LNCAP (cell line): Measurements from ENCODE around the gene MRPL46.

ENCODE experiments used
- CTCF ChIP-seq: fragments of 450-650 bp; IDR thresholded peaks from 2 replicates; pipeline ENCODE4 v1.5.1; 2017; ENCODE audit warnings: mild to moderate bottlenecking

The MRPL46 gene

GRCh38 chr15:88449581-88449980 is 17.6 kb downstream of the MRPL46 start:
- no peak for TF ChIP-seq CTCF

DNA sequence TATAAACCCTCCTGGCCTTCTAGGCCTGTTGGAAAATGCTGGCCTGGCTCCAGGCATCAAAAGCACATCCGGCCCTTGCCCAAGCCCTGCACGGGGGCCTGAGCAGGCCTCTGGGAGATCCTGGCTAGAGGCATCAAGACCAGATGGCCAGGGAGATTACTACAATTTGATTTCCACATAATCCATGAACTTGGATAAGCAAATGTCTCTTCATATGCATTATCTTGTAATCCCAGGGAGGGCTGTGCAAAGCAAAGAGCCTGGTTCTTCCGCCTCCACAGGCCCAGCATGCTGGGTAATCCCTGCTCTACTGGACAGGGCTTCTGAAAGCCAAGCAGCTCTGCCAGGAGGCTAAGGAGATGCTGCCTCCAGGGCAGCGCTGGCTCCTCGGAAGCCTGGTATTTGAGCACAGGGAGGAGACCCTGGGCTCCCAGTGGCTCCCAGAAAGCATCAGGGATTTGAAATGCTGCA is 18.2 kb downstream of the MRPL46 start:
- no peak for TF ChIP-seq CTCF

DNA sequence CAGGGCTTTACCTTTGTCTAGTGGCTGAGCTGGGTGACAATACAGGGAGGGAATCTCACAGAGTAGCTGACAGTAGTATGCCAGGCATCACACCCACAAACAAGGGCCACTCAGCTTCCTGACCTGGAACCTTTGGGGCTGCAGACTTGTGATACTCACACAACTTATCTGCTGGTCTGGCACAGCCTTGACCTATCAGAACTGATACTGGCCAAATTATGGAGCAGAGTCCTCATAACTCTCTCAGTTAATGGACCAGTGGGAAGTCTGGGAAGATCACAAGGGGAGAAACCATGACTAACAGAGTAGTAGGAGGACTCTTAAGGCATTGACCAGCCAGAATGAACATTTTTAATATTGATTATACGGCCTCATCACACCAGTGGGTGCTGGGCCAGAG is 19.4 kb downstream of the MRPL46 start:
- TF ChIP-seq CTCF, result no peak

GRCh38 chr15:88447206-88447605 is 20.0 kb downstream of the MRPL46 start:
- TF ChIP-seq CTCF, result no peak

DNA sequence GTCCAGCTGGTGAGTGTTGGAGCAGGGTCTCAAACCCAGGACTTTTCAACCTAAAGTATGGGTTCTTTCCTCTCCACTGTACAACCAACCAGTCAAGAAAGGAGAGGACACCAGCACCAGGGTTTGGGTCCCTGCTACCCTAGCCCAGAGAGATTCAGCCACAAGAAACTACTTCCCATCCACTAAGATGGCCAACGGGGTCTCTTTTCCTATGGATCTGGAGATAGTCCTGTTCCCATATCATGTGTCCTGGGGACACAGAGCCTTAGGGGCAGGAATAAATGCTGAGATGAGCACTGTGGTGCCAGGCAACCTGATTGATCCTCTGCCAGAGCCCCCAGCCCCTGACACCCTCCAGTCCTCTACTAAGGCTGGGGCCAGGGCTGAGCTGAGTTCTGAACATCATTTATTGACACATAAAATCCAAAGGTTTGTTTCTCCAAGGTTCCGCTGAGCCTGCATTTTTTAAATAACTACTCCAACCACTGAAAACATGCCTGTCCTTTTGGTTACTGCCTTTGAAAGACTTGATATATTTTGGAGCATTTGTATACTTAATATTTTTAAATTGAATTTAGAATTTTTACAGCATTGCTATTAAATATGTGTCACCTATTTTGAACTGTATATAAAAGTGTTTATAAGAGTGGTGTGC is 26.0 kb downstream of the MRPL46 start:
- no peak for TF ChIP-seq CTCF

DNA sequence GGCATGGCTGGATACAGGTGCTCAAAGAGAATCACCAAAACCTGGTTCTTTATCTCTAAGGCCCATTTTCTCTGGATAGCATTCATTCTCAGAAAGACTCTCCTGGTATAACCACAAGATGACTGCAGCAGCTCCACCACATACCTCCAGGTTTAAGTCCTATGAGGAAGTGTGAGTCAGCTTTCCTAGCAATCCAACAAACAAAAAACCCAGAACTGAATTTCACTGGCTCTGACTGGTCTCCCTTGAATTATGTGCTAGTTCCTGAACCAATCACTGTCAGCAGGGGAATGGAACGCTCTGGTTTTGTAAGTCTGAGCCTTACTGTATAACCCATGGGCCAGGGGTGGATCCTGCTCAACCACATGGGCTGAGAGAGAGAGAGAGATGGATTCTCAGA is 27.2 kb downstream of the MRPL46 start:
- no peak for TF ChIP-seq CTCF

GRCh38 chr15:88438181-88438580 is 29.0 kb downstream of the MRPL46 start:
- no peak for TF ChIP-seq CTCF
